ENCODE results near the gene TTYH3. TPM values are rescaled to one million over a fixed set of nuclear protein-coding genes. Genes with fewer than 3 reads are reported as not detected.

TTYH3 gene
- total and polyA plus RNA-seq, 2 of the 8 experiments (the other 6 are each of a cell fraction or from before 2014, with no cell fraction given), result 66.2 to 169 TPM

- Histone ChIP-seq H2AK5ac (ENCODE audit: low read depth, low read length) (no peak overlapping the region), H3K18ac (ENCODE audit: extremely low read depth, low read length) (no peak overlapping the region), H3K4ac (replicated peaks; ENCODE audit: insufficient read length, low read depth, low read length) (no peak overlapping the region), H3K27ac (ENCODE audit: low read depth, low read length) (no peak overlapping the region), H3K9me3 (ENCODE audit: insufficient read depth in 2 of 2, low read depth in 1 of 2, low read length in 1 of 2) (no peaks in the 10 kb centered on the region), H3K23me2 (ENCODE audit: low read depth, low read length) (peaks cover 18% of the 10 kb centered on the region), H3K4me3 (ENCODE audit: extremely low read depth in 1 of 4, insufficient read depth in 2 of 4, low read depth in 3 of 4, low read length in 4 of 4) (no peak overlapping the region), H3K9ac (replicated peaks in 1 of 4; ENCODE audit: extremely low read depth in 1 of 4, low read depth in 3 of 4, low read length in 3 of 4) (no peak overlapping the region), H3K14ac (ENCODE audit: insufficient read length) (no peak overlapping the region), H3K23ac (ENCODE audit: insufficient read length) (no peak overlapping the region), H3K56ac (replicated peaks; ENCODE audit: insufficient read length, low read depth, low read length) (no peak overlapping the region), H3K27me3 (replicated peaks in 1 of 4; ENCODE audit: control insufficient read depth in 3 of 4, extremely low read depth in 1 of 4, insufficient read depth in 3 of 4, low read length in 3 of 4) (no peaks in the 10 kb centered on the region), H4K91ac (replicated peaks; ENCODE audit: insufficient read length, low read length) (no peak overlapping the region), H4K5ac (ENCODE audit: insufficient read length, low read depth, low read length) (no peak overlapping the region), H3K4me1 (replicated peaks in 1 of 4; ENCODE audit: control insufficient read depth in 3 of 4, insufficient read depth in 4 of 4, low read length in 3 of 4) (peaks cover 0 to 44% (median 27%) of the 10 kb centered on the region in 4 experiments; a peak in 6 of 7 replicates), H2BK12ac (ENCODE audit: low read depth, low read length) (no peak overlapping the region), H3K36me3 (ENCODE audit: control insufficient read depth in 2 of 4, insufficient read depth in 4 of 4, low read length in 3 of 4) (no peaks in the 10 kb centered on the region; a peak in 2 of 8 replicates), H2BK120ac (replicated peaks; ENCODE audit: low read depth, low read length) (no peak overlapping the region), H2BK20ac (ENCODE audit: low read length) (no peak overlapping the region), H2AFZ (ENCODE audit: low read length) (no peak overlapping the region), H2BK5ac (ENCODE audit: low read depth, low read length) (no peak overlapping the region), H2BK15ac (ENCODE audit: low read length) (no peak overlapping the region), H3K79me2 (ENCODE audit: control insufficient read depth in 1 of 2, insufficient read depth in 2 of 2, low read length in 2 of 2) (peaks cover 34 to 86% of the 10 kb centered on the region in 2 experiments), H4K8ac (ENCODE audit: extremely low read depth, insufficient read depth, low read length) (no peak overlapping the region), H4K20me1 (replicated peaks in 1 of 2; ENCODE audit: control insufficient read depth in 1 of 2, insufficient read depth in 2 of 2, low read length in 2 of 2) (peaks cover 41 to 60% of the 10 kb centered on the region in 2 experiments), H3K4me2 (ENCODE audit: insufficient read depth in 1 of 2, low read depth in 2 of 2, low read length in 2 of 2) (no peak overlapping the region), H3K79me1 (ENCODE audit: low read depth, low read length) (peaks cover 38% of the 10 kb centered on the region)
- 87% methylated on average over 14 of the region's 17 CpGs; no CpG with 5 or more reads in 1 of the 2 experiments for WGBS, 2 experiments (ENCODE audit: extremely low coverage in 1 of 2, insufficient coverage in 1 of 2, insufficient read length in 1 of 2, insufficient replicate concordance in 2 of 2, low coverage in 1 of 2, low lambda C conversion rate in 2 of 2, missing lambda C conversion rate in 1 of 2)
- TF ChIP-seq RAD21 (IDR thresholded peaks at IDR 0.05 in 1 of 2, conservative IDR thresholded peaks at IDR 0.05 in 1 of 2; ENCODE audit: low read depth in 2 of 2, low read length in 2 of 2), result no peak
- no peak for TF ChIP-seq CBX8 (IDR thresholded peaks at IDR 0.05; ENCODE audit: borderline replicate concordance, low read depth, low read length)
- TF ChIP-seq KDM5A (IDR thresholded peaks at IDR 0.05; ENCODE audit: low read length), result no peak
- TF ChIP-seq CHD1 (IDR thresholded peaks at IDR 0.05; ENCODE audit: low read depth, low read length), result no peak
- FAIRE-seq, result no peak
- CTCF ChIA-PET (ENCODE audit: partially characterized antibody), result interaction anchor here (0.7 to 1.9 kb wide), 10 partner anchors 9 to 205 kb away, joined by 3 to 5 read pairs (median 3); no protein-coding TSS in a partner anchor
- no peak for DNase-seq (ENCODE audit: low read depth in 1 of 2, low spot score in 2 of 2)
- POLR2A ChIA-PET (ENCODE audit: partially characterized antibody), result interaction anchor here (1.1 to 2.0 kb wide), 4 partner anchors 10 to 25 kb away, joined by 3 to 8 read pairs (median 5); no protein-coding TSS in a partner anchor
These were observed 5.3 kb downstream of the TTYH3 start for GRCh38 chr7:2637066-2637471.

All from H1 (cell line).